ENCODE results near the gene MYO1E. TPM values are rescaled to one million over a fixed set of nuclear protein-coding genes. Genes with fewer than 3 reads are reported as not detected.

MYO1E gene
- total RNA-seq, 3 donors from 2014 or later = 1.5 to 3.9 (median 2.3) TPM

GRCh38 chr15:59250249-59250648 lies 122.4 kb downstream of the MYO1E start:
- H3K27me3 Mint-ChIP-seq (ENCODE audit: low read depth) = no peaks in the 10 kb centered on the region
- peaks cover 9% of the 10 kb centered on the region for H3K4me1 Mint-ChIP-seq (ENCODE audit: low read depth)
- H3K36me3 Mint-ChIP-seq (ENCODE audit: insufficient read depth) = no peaks in the 10 kb centered on the region
- no peak for DNase-seq
- ATAC-seq = no peak
- H3K9me3 Mint-ChIP-seq = no peaks in the 10 kb centered on the region
- H3K4me3 Mint-ChIP-seq = no peak overlapping the region

- Mint-ChIP-seq H3K9me3 (no peaks in the 10 kb centered on the region), H3K4me3 (no peak overlapping the region), H3K27me3 (ENCODE audit: low read depth) (no peaks in the 10 kb centered on the region), H3K36me3 (ENCODE audit: insufficient read depth) (no peaks in the 10 kb centered on the region), H3K4me1 (ENCODE audit: low read depth) (peaks cover 9% of the 10 kb centered on the region)
- DNase-seq (no peak), ATAC-seq (no peak)
These were observed 122.9 kb downstream of the MYO1E start for GRCh38 chr15:59249816-59250215.

- peaks cover 9% of the 10 kb centered on the region for H3K4me1 Mint-ChIP-seq (ENCODE audit: low read depth)
- H3K27me3 Mint-ChIP-seq (ENCODE audit: low read depth) = no peaks in the 10 kb centered on the region
- no peaks in the 10 kb centered on the region for H3K36me3 Mint-ChIP-seq (ENCODE audit: insufficient read depth)
- ATAC-seq = peak; percentile 73 to 75
- peak; percentile 32 for DNase-seq
- H3K4me3 Mint-ChIP-seq = no peak overlapping the region
- no peaks in the 10 kb centered on the region for H3K9me3 Mint-ChIP-seq
These were observed 125.3 kb downstream of the MYO1E start for GRCh38 chr15:59247364-59247763.

- Mint-ChIP-seq H3K9me3 (no peaks in the 10 kb centered on the region), H3K4me1 (ENCODE audit: low read depth) (peaks cover 2% of the 10 kb centered on the region), H3K4me3 (no peak overlapping the region), H3K36me3 (ENCODE audit: insufficient read depth) (no peaks in the 10 kb centered on the region), H3K27me3 (ENCODE audit: low read depth) (no peaks in the 10 kb centered on the region)
- ATAC-seq (no peak), DNase-seq (no peak)
These were observed 127.1 kb downstream of the MYO1E start for GRCh38 chr15:59245559-59245958.

GRCh38 chr15:59244337-59244736 lies 128.3 kb downstream of the MYO1E start:
- ATAC-seq (no peak), DNase-seq (no peak)
- H3K4me3 Mint-ChIP-seq = no peak overlapping the region
- no peaks in the 10 kb centered on the region for H3K4me1 Mint-ChIP-seq (ENCODE audit: low read depth)
- H3K27me3 Mint-ChIP-seq (ENCODE audit: low read depth) = peaks cover 3% of the 10 kb centered on the region
- no peaks in the 10 kb centered on the region for H3K9me3 Mint-ChIP-seq
- H3K36me3 Mint-ChIP-seq (ENCODE audit: insufficient read depth) = no peaks in the 10 kb centered on the region

- Mint-ChIP-seq H3K9me3 (no peaks in the 10 kb centered on the region), H3K27me3 (ENCODE audit: low read depth) (peaks cover 3% of the 10 kb centered on the region), H3K4me3 (no peak overlapping the region), H3K36me3 (ENCODE audit: insufficient read depth) (no peaks in the 10 kb centered on the region), H3K4me1 (ENCODE audit: low read depth) (no peaks in the 10 kb centered on the region)
- ATAC-seq (no peak), DNase-seq (no peak)
These were observed 129.0 kb downstream of the MYO1E start for GRCh38 chr15:59243622-59244021.

GRCh38 chr15:59242649-59243048 lies 130.0 kb downstream of the MYO1E start:
- ATAC-seq (no peak), DNase-seq (no peak)
- H3K36me3 Mint-ChIP-seq (ENCODE audit: insufficient read depth) = no peaks in the 10 kb centered on the region
- H3K9me3 Mint-ChIP-seq = no peaks in the 10 kb centered on the region
- H3K4me1 Mint-ChIP-seq (ENCODE audit: low read depth) = no peaks in the 10 kb centered on the region
- peaks cover 3% of the 10 kb centered on the region for H3K27me3 Mint-ChIP-seq (ENCODE audit: low read depth)
- no peak overlapping the region for H3K4me3 Mint-ChIP-seq

GRCh38 chr15:59240036-59240435 lies 132.6 kb downstream of the MYO1E start:
- Mint-ChIP-seq H3K9me3 (no peaks in the 10 kb centered on the region), H3K27me3 (ENCODE audit: low read depth) (peaks cover 3% of the 10 kb centered on the region), H3K36me3 (ENCODE audit: insufficient read depth) (no peaks in the 10 kb centered on the region), H3K4me1 (ENCODE audit: low read depth) (peaks cover 3% of the 10 kb centered on the region), H3K4me3 (no peak overlapping the region)
- ATAC-seq (no peak), DNase-seq (no peak)

- ATAC-seq (no peak), DNase-seq (no peak)
- Mint-ChIP-seq H3K27me3 (ENCODE audit: low read depth) (peaks cover 4% of the 10 kb centered on the region), H3K36me3 (ENCODE audit: insufficient read depth) (no peaks in the 10 kb centered on the region), H3K9me3 (no peaks in the 10 kb centered on the region), H3K4me3 (no peak overlapping the region), H3K4me1 (ENCODE audit: low read depth) (peaks cover 3% of the 10 kb centered on the region)
These were observed 134.7 kb downstream of the MYO1E start for GRCh38 chr15:59237924-59238331.

- Mint-ChIP-seq H3K4me1 (ENCODE audit: low read depth) (peaks cover 3% of the 10 kb centered on the region), H3K36me3 (ENCODE audit: insufficient read depth) (no peaks in the 10 kb centered on the region), H3K4me3 (no peak overlapping the region), H3K27me3 (ENCODE audit: low read depth) (peaks cover 4% of the 10 kb centered on the region), H3K9me3 (no peaks in the 10 kb centered on the region)
- DNase-seq (no peak), ATAC-seq (no peak)
These were observed 135.4 kb downstream of the MYO1E start for GRCh38 chr15:59237119-59237855.

GRCh38 chr15:59236394-59236793 lies 136.3 kb downstream of the MYO1E start:
- Mint-ChIP-seq H3K27me3 (ENCODE audit: low read depth) (peaks cover 4% of the 10 kb centered on the region), H3K9me3 (no peaks in the 10 kb centered on the region), H3K4me3 (no peak overlapping the region), H3K4me1 (ENCODE audit: low read depth) (peaks cover 3% of the 10 kb centered on the region), H3K36me3 (ENCODE audit: insufficient read depth) (no peaks in the 10 kb centered on the region)
- DNase-seq (no peak), ATAC-seq (no peak)

- H3K9me3 Mint-ChIP-seq = no peaks in the 10 kb centered on the region
- H3K4me1 Mint-ChIP-seq (ENCODE audit: low read depth) = peaks cover 3% of the 10 kb centered on the region
- no peak for ATAC-seq
- peaks cover 2% of the 10 kb centered on the region for H3K27me3 Mint-ChIP-seq (ENCODE audit: low read depth)
- no peak for DNase-seq
- H3K36me3 Mint-ChIP-seq (ENCODE audit: insufficient read depth) = no peaks in the 10 kb centered on the region
- H3K4me3 Mint-ChIP-seq = no peak overlapping the region
These were observed 140.2 kb downstream of the MYO1E start for GRCh38 chr15:59232476-59232875.

- Mint-ChIP-seq H3K4me3 (no peak overlapping the region), H3K36me3 (ENCODE audit: insufficient read depth) (no peaks in the 10 kb centered on the region), H3K27me3 (ENCODE audit: low read depth) (peaks cover 6% of the 10 kb centered on the region), H3K9me3 (no peaks in the 10 kb centered on the region), H3K4me1 (ENCODE audit: low read depth) (peaks cover 1% of the 10 kb centered on the region)
- ATAC-seq (no peak), DNase-seq (no peak)
These were observed 142.1 kb downstream of the MYO1E start for GRCh38 chr15:59230531-59231055.

- Mint-ChIP-seq H3K27me3 (ENCODE audit: low read depth) (peaks cover 8% of the 10 kb centered on the region), H3K9me3 (no peaks in the 10 kb centered on the region), H3K4me1 (ENCODE audit: low read depth) (peaks cover 1% of the 10 kb centered on the region), H3K4me3 (no peak overlapping the region), H3K36me3 (ENCODE audit: insufficient read depth) (no peaks in the 10 kb centered on the region)
- no peak for DNase-seq
- no peak for ATAC-seq
These were observed 143.2 kb downstream of the MYO1E start for GRCh38 chr15:59229453-59229852.

- Mint-ChIP-seq H3K9me3 (no peaks in the 10 kb centered on the region), H3K36me3 (ENCODE audit: insufficient read depth) (no peaks in the 10 kb centered on the region), H3K4me1 (ENCODE audit: low read depth) (peaks cover 1% of the 10 kb centered on the region), H3K4me3 (no peak overlapping the region), H3K27me3 (ENCODE audit: low read depth) (peaks cover 8% of the 10 kb centered on the region)
- DNase-seq (no peak), ATAC-seq (no peak)
These were observed 143.7 kb downstream of the MYO1E start for GRCh38 chr15:59229015-59229414.

Data from activated T-cell treated with anti-CD3 and anti-CD28 coated beads, Interleukin-2, amount 50 U/mL, for 4 hours (primary cell).